IPS-11a (cell line): ENCODE results near the gene PCDHGA6.

ENCODE experiments used
- H3K4me3 ChIP-seq: one replicate; pipeline ENCODE4 v1.5.1; 2013; ENCODE audit warnings: low read depth, low read length, control low read depth

Gene PCDHGA6

GRCh38 chr5:141419074-141419880 is 45.6 kb downstream of the PCDHGA6 start:
- H3K4me3 ChIP-seq = no peak overlapping the region

DNA sequence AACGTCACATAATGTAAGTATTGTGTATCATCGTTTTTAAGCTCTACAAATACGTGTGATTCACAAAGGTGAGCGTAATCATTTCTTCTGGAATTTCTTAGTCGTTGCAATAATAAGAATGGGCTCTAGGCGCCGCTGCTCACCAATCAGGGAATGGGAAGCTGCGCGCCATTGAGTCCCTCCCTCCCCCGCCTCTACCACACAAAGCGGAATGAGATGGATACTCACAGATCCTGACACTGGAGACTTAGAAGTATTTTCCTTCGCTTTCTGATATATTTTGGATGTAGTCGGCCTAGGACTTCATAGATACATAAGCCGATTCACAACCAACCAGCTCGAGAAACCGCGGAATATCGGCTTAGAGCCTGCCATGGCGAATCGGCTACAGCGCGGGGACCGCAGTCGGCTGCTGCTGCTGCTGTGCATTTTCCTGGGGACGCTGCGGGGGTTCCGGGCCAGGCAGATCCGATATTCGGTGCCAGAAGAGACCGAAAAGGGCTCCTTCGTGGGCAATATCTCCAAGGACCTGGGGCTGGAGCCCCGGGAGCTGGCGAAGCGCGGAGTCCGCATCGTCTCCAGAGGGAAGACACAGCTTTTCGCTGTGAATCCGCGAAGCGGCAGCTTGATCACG is 47.3 kb downstream of the PCDHGA6 start, which contains the start of gene PCDHGA11:
Gene PCDHGA11, plus strand, starts transcription at position 197 of the 634 bp plus-strand sequence. Its CDS starts 177 bp downstream, at position 374.
- H3K4me3 ChIP-seq = peak within 1 kb of the TSS; percentile 47

DNA sequence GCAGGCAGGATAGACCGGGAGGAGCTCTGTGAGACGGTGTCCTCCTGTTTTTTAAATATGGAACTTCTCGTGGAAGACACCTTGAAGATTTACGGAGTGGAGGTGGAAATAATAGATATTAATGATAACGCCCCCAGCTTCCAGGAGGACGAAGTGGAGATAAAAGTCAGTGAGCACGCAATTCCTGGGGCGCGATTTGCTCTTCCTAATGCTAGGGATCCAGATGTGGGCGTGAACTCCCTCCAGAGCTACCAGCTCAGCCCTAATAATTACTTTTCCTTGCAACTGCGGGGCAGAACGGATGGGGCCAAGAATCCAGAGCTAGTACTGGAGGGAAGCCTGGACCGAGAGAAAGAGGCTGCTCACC is 47.8 kb downstream of the PCDHGA6 start:
- peak overlapping the region; percentile 47 for H3K4me3 ChIP-seq

DNA sequence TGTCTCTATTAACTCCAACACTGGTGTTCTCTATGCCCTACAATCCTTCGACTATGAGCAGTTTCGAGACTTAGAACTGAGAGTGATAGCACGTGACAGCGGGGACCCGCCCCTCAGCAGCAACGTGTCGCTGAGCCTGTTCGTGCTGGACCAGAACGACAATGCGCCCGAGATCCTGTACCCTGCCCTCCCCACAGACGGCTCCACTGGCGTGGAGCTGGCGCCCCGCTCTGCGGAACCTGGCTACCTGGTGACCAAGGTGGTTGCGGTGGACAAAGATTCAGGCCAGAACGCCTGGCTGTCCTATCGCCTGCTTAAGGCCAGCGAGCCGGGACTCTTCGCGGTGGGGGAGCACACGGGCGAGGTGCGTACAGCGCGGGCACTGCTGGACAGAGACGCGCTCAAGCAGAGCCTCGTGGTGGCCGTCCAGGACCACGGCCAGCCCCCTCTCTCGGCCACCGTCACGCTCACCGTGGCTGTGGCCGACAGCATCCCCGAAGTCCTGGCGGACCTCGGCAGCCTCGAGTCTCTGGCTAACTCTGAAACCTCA is 49.1 kb downstream of the PCDHGA6 start:
- no peak overlapping the region for H3K4me3 ChIP-seq

DNA sequence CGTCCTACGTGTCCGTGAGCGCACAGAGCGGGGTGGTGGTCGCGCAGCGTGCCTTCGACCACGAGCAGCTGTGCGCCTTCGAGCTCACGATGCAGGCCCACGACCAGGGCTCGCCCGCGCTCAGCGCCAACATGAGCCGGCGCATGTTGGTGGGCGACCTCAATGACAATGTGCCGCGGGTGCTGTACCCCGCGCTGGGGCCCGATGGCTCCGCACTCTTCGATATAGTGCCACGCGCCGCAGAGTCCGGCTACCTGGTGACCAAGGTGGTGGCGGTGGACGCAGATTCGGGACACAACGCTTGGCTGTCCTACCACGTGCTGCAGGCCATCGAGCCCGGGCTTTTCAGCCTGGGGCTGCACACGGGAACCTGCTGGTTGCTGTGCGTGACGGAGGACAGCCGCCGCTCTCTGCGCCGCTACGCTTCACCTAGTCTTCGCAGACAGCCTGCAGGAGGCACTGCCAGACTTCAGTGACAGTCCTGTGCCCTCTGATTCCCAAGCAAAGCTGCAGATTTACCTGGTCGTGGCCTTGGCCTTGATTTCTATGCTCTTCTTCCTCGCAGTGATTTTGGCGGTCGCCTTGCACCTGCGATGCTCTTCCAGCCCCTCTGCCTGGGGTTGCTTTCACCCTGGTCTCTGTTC is 54.2 kb downstream of the PCDHGA6 start:
- H3K4me3 ChIP-seq = no peak overlapping the region
